B cell (primary cell): ENCODE data around the gene TSPAN15. TPM values are rescaled to one million over a fixed set of nuclear protein-coding genes. Genes with fewer than 3 reads are reported as not detected.

Source experiments
- ATAC-seq: fragments of 200-7000 bp; cut with Tn5 transposase; one replicate; pipeline ENCODE4 v1.10.0; 2021; ENCODE audit warnings: low read depth, mild to moderate bottlenecking, moderate number of reproducible peaks, moderate library complexity
- CTCF ChIA-PET: fragments of 350-600 bp; sonication (Branson Sonifier 250); formaldehyde crosslinking; loops from one replicate; lab custom pipeline; 2021; ENCODE audit warnings: antibody characterized with exemption, inconsistent platforms; lab: Charles Lee
- POLR2A ChIA-PET: fragments of 350-600 bp; sonication (Branson Sonifier 250); formaldehyde crosslinking; loops from one replicate; lab custom pipeline; 2021; ENCODE audit warnings: antibody characterized with exemption; lab: Charles Lee
- DNase-seq: peaks from one replicate; pipeline ENCODE4 v3.0.0; 2013
- H2AFZ ChIP-seq: 2 replicates; pipeline ENCODE4 v1.6.1; 2012; ENCODE audit warnings: mild to moderate bottlenecking, low read depth, low read length; ENCODE audit not compliant: insufficient read depth, poor library complexity, severe bottlenecking
- H3K27ac ChIP-seq, 2 donors: 1 replicate in 1 of 2; 2 replicates in 1 of 2; pipeline ENCODE4 v1.5.1; 2012 to 2013; ENCODE audit warnings: low read length in 2 of 2, mild to moderate bottlenecking in 2 of 2, moderate library complexity in 1 of 2
- H3K27me3 ChIP-seq, 4 experiments: fragments of 200-600 bp in 1 of 4; sonication (generic) in 1 of 4; replicated peaks in 1 of 4; 1 replicate in 2 of 4; 2 replicates in 2 of 4; pipeline versions ENCODE4 v1.6.1 to v1.7.0; 2013 to 2016; ENCODE audit warnings: low read length in 3 of 4, mild to moderate bottlenecking in 2 of 4, mixed read lengths in 1 of 4, moderate library complexity in 1 of 4; ENCODE audit not compliant: insufficient read depth in 4 of 4, control insufficient read depth in 3 of 4; ENCODE audit errors: control extremely low read depth in 1 of 4
- H3K36me3 ChIP-seq, 2 experiments: replicated peaks in 1 of 2; 1 replicate in 1 of 2; 2 replicates in 1 of 2; pipeline versions ENCODE4 v1.6.1 to v1.7.1; 2013; ENCODE audit warnings: low read length in 1 of 2; ENCODE audit not compliant: insufficient read depth in 2 of 2, control insufficient read depth in 1 of 2; ENCODE audit errors: control extremely low read depth in 1 of 2, extremely low read depth in 1 of 2
- H3K4me1 ChIP-seq, 2 donors: fragments of 200-600 bp in 1 of 2; sonication (generic) in 1 of 2; 1 replicate in 1 of 2; 2 replicates in 1 of 2; pipeline versions ENCODE4 v1.5.1 to v1.6.1; 2013 to 2017; ENCODE audit warnings: low read length in 2 of 2; ENCODE audit not compliant: control insufficient read depth in 2 of 2, insufficient read depth in 2 of 2
- H3K4me2 ChIP-seq: replicated peaks from 2 replicates; pipeline ENCODE3; 2012; ENCODE audit warnings: mild to moderate bottlenecking, low read depth, low read length; ENCODE audit not compliant: poor library complexity, severe bottlenecking
- H3K4me3 ChIP-seq, 5 experiments: fragments of 200-600 bp in 1 of 5; sonication (generic) in 1 of 5; 1 replicate in 3 of 5; 2 replicates in 2 of 5; pipeline versions ENCODE4 v1.5.1 to v1.7.0; 2011 to 2016; ENCODE audit warnings: low read length in 4 of 5, mild to moderate bottlenecking in 4 of 5, low read depth in 2 of 5, control low read depth in 1 of 5, moderate library complexity in 1 of 5; ENCODE audit not compliant: insufficient read depth in 1 of 5; ENCODE audit errors: control extremely low read depth in 1 of 5, extremely low read depth in 1 of 5
- H3K79me2 ChIP-seq: fragments of 200-600 bp; sonication (generic); one replicate; pipeline ENCODE4 v1.6.0; 2016; ENCODE audit warnings: low read length; ENCODE audit not compliant: control insufficient read depth, insufficient read depth
- H3K9ac ChIP-seq: fragments of 200-600 bp; sonication (generic); 2 replicates; pipeline ENCODE4 v1.6.1; 2017; ENCODE audit warnings: mild to moderate bottlenecking, low read length, moderate library complexity
- H3K9me3 ChIP-seq, 3 donors: one replicate each; pipeline versions ENCODE4 v1.6.1 to v1.7.1; 2013; ENCODE audit warnings: low read length in 2 of 3; ENCODE audit not compliant: control insufficient read depth in 2 of 3, insufficient read depth in 1 of 3; ENCODE audit errors: control extremely low read depth in 1 of 3
- H4K20me1 ChIP-seq: 2 replicates; pipeline ENCODE4 v1.6.0; 2012; ENCODE audit warnings: mild to moderate bottlenecking, low read length; ENCODE audit not compliant: insufficient read depth, control insufficient read depth, poor library complexity, severe bottlenecking
- H3K27ac Mint-ChIP-seq: one replicate; pipeline ENCODE4 v1.8.0; 2021; ENCODE audit warnings: mixed read lengths
- H3K27me3 Mint-ChIP-seq: one replicate; pipeline ENCODE4 v1.8.0; 2021; ENCODE audit warnings: mixed read lengths
- H3K4me1 Mint-ChIP-seq: one replicate; pipeline ENCODE4 v1.8.0; 2021; ENCODE audit warnings: mixed read lengths
- H3K4me3 Mint-ChIP-seq: one replicate; pipeline ENCODE4 v1.8.0; 2021; ENCODE audit warnings: mixed read lengths
- H3K9me3 Mint-ChIP-seq: one replicate; pipeline ENCODE4 v1.8.0; 2022; ENCODE audit warnings: mixed read lengths; ENCODE audit not compliant: insufficient read depth
- EZH2 ChIP-seq: IDR thresholded peaks from 2 replicates; pipeline ENCODE4 v1.6.1; 2012; ENCODE audit warnings: borderline replicate concordance, low read depth, mild to moderate bottlenecking, moderate library complexity, low read length; ENCODE audit not compliant: insufficient read depth, poor library complexity, severe bottlenecking
- WGBS: methylation state at CpG from one replicate; pipeline ENCODE4 v1.1.5; 2013; ENCODE audit warnings: missing lambda C conversion rate; ENCODE audit not compliant: insufficient coverage; 5-methylcytosine and 5-hydroxymethylcytosine counted together
- intact Hi-C: fragments of 100-400 bp; cut with micrococcal nuclease; formaldehyde crosslinking; loops from one replicate; pipeline ENCODE4 v1.10.0; 2022
- polyA plus RNA-seq: library from polyadenylated mRNA; depleted of rRNA; stranded (reverse); fragments of >200 nt; gene quantifications from 2 replicates; pipeline ENCODE4 v1.2.3, GENCODE V29; 2012
- total RNA-seq, 2 donors: library from RNA; stranded (reverse); fragments of 120-200 nt in 1 of 2; gene quantifications; 1 replicate in 1 of 2; 2 replicates in 1 of 2; pipeline versions ENCODE4 v1.2.3 to v1.2.4, GENCODE V29; 2013 to 2022
- TF ChIP-seq, protein P1 (sequence below): fragments of 200-600 bp; IDR thresholded peaks from one replicate; pipeline ENCODE4 v1.8.0; 2022; ENCODE audit warnings: antibody characterized with exemption, mild to moderate bottlenecking

Gene TSPAN15
- total and polyA plus RNA-seq, 2 donors (not counting 1 experiment from before 2014, with no cell fraction given): 0.13 to 0.52 TPM

DNA sequence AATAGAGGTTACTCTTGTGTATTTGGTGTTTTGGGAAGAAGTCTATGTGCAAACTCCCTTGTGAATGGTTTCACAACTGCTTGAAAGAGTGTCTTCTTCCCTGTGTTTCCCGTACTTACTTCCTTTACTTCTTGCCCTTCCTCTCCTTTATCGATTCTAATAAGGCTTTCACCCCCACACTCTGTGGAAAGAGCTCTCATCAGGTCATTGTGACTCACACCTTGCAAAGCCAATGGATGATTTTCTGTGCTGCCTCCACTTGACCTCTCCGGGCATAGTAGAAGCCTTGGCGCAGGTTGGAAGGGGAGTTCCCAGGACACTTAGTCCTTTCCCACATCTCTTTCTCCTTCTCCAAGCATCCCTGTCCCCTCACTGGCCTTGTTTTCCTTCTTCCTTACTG lies 6.2 kb upstream of the TSPAN15 start:
- no peaks in the 10 kb centered on the region for H3K9me3 ChIP-seq
- peaks cover 25% of the 10 kb centered on the region for H3K27me3 Mint-ChIP-seq
- H3K27ac Mint-ChIP-seq: no peak overlapping the region
- H3K4me3 Mint-ChIP-seq: no peak overlapping the region
- no peak overlapping the region for H3K4me3 ChIP-seq
- H4K20me1 ChIP-seq: no peaks in the 10 kb centered on the region
- H3K27me3 ChIP-seq: peaks cover 0 to 7% (median 0%) of the 10 kb centered on the region in 4 experiments
- H3K4me1 ChIP-seq: no peaks in the 10 kb centered on the region
- no peak for ATAC-seq
- H3K79me2 ChIP-seq: no peaks in the 10 kb centered on the region
- ChIA-PET POLR2A (no interaction called here), CTCF (no interaction called here)
- no peak overlapping the region for H3K4me2 ChIP-seq
- no peak overlapping the region for H3K9ac ChIP-seq
- TF ChIP-seq, protein P1, sequence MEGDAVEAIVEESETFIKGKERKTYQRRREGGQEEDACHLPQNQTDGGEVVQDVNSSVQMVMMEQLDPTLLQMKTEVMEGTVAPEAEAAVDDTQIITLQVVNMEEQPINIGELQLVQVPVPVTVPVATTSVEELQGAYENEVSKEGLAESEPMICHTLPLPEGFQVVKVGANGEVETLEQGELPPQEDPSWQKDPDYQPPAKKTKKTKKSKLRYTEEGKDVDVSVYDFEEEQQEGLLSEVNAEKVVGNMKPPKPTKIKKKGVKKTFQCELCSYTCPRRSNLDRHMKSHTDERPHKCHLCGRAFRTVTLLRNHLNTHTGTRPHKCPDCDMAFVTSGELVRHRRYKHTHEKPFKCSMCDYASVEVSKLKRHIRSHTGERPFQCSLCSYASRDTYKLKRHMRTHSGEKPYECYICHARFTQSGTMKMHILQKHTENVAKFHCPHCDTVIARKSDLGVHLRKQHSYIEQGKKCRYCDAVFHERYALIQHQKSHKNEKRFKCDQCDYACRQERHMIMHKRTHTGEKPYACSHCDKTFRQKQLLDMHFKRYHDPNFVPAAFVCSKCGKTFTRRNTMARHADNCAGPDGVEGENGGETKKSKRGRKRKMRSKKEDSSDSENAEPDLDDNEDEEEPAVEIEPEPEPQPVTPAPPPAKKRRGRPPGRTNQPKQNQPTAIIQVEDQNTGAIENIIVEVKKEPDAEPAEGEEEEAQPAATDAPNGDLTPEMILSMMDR: no peak
- TF ChIP-seq EZH2: no peak
- no peaks in the 10 kb centered on the region for H3K9me3 Mint-ChIP-seq
- H3K4me1 Mint-ChIP-seq: no peaks in the 10 kb centered on the region
- no peak overlapping the region for H2AFZ ChIP-seq
- DNase-seq: no peak
- no peaks in the 10 kb centered on the region for H3K36me3 ChIP-seq
- intact Hi-C loops: no loop called here
- H3K27ac ChIP-seq: no peak overlapping the region
- WGBS: 83% methylated on average over 4 of the region's 4 CpGs

DNA sequence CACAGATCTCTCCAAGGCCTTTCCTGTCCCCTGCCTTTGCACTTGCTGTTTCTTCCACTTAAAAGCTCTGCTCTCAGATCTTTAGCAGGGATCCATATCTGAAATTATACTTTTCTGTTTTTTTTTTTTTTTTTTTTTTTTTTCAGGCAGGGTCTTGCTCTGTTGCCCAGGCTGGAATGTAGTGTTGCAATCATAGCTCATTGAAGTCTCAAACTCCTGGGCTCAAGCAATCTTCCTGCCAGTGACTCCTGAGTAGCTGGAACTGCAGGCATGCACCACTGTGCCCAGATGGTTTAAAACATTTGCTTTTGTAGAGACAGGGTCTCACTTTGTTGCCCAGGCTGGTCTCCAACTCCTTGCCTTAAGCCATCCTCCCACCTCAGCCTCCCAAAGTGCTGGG lies 5.0 kb upstream of the TSPAN15 start:
- Histone ChIP-seq H2AFZ (no peak overlapping the region), H3K4me1 (peaks cover 3 to 4% of the 10 kb centered on the region in 2 donors), H3K27me3 (peaks cover 0 to 7% (median 0%) of the 10 kb centered on the region in 4 experiments), H3K9me3 (no peaks in the 10 kb centered on the region), H3K79me2 (no peaks in the 10 kb centered on the region), H3K27ac (no peak overlapping the region), H3K36me3 (no peaks in the 10 kb centered on the region), H3K4me3 (no peak overlapping the region), H3K9ac (no peak overlapping the region), H4K20me1 (no peaks in the 10 kb centered on the region), H3K4me2 (no peak overlapping the region)
- H3K4me1 Mint-ChIP-seq: peaks cover 5% of the 10 kb centered on the region
- H3K4me3 Mint-ChIP-seq: no peak overlapping the region
- intact Hi-C loops: no loop called here
- ChIA-PET CTCF (no interaction called here), POLR2A (no interaction called here)
- ATAC-seq (no peak), DNase-seq (no peak)
- TF ChIP-seq, protein P1: no peak
- no peak for TF ChIP-seq EZH2
- H3K9me3 Mint-ChIP-seq: no peaks in the 10 kb centered on the region
- H3K27me3 Mint-ChIP-seq: peaks cover 29% of the 10 kb centered on the region
- no peak overlapping the region for H3K27ac Mint-ChIP-seq
